ENCODE results near the gene RAP1GDS1.

GRCh38 chr4:98245226-98245625 lies 16.0 kb upstream of the RAP1GDS1 start:
- no peak for TF ChIP-seq CTCF (IDR thresholded peaks at IDR 0.05; ENCODE audit: low read depth, low read length, missing input control)
- TF ChIP-seq FOXA1 (IDR thresholded peaks at IDR 0.05), result no peak
- no peak for TF ChIP-seq ATF3 (IDR thresholded peaks at IDR 0.05)
